Measurements from ENCODE around the gene BBS10. TPM values are rescaled to one million over a fixed set of nuclear protein-coding genes. Genes with fewer than 3 reads are reported as not detected.

Gene BBS10
- total RNA-seq, 1 donor from 2014 or later: 7.6 TPM

GRCh38 chr12:76310110-76310509, 38.1 kb downstream of the BBS10 start:
- no peak for DNase-seq (ENCODE audit: extremely low spot score in 2 of 2)
- TF ChIP-seq CTCF (IDR thresholded peaks at IDR 0.05): no peak
- Histone ChIP-seq H3K4me1 (no peaks in the 10 kb centered on the region), H3K4me3 (no peak overlapping the region), H3K27me3 (no peaks in the 10 kb centered on the region), H3K9me3 (no peaks in the 10 kb centered on the region), H3K27ac (no peak overlapping the region), H3K36me3 (no peaks in the 10 kb centered on the region)
- intact Hi-C loops (cut with DNase I): no loop called here

GRCh38 chr12:76308866-76309265, 39.3 kb downstream of the BBS10 start:
- no peak overlapping the region for H3K27ac ChIP-seq
- H3K4me1 ChIP-seq: no peaks in the 10 kb centered on the region
- no peak overlapping the region for H3K4me3 ChIP-seq
- no peak for TF ChIP-seq CTCF (IDR thresholded peaks at IDR 0.05)
- TF ChIP-seq POLR2AphosphoS5 (IDR thresholded peaks at IDR 0.05; ENCODE audit: insufficient read depth in 1 of 2, low read depth in 1 of 2): no peak
- TF ChIP-seq POLR2A (IDR thresholded peaks at IDR 0.05): no peak
- no peak for DNase-seq (ENCODE audit: extremely low spot score in 2 of 2)
- intact Hi-C loops (cut with DNase I): no loop called here
- H3K36me3 ChIP-seq: no peaks in the 10 kb centered on the region
- H3K9me3 ChIP-seq: no peaks in the 10 kb centered on the region
- no peaks in the 10 kb centered on the region for H3K27me3 ChIP-seq

GRCh38 chr12:76307083-76307482, 41.1 kb downstream of the BBS10 start:
- H3K36me3 ChIP-seq: no peaks in the 10 kb centered on the region
- H3K4me1 ChIP-seq: no peaks in the 10 kb centered on the region
- intact Hi-C loops (cut with DNase I): no loop called here
- no peak for TF ChIP-seq CTCF (IDR thresholded peaks at IDR 0.05)
- no peak overlapping the region for H3K27ac ChIP-seq
- no peaks in the 10 kb centered on the region for H3K27me3 ChIP-seq
- DNase-seq (ENCODE audit: extremely low spot score in 2 of 2): no peak
- H3K4me3 ChIP-seq: no peak overlapping the region
- no peaks in the 10 kb centered on the region for H3K9me3 ChIP-seq

- H3K36me3 ChIP-seq: no peaks in the 10 kb centered on the region
- DNase-seq (ENCODE audit: extremely low spot score in 2 of 2): no peak
- intact Hi-C loops (cut with DNase I): no loop called here
- H3K4me3 ChIP-seq: no peak overlapping the region
- H3K9me3 ChIP-seq: no peaks in the 10 kb centered on the region
- no peak for TF ChIP-seq CTCF (IDR thresholded peaks at IDR 0.05)
- no peak for TF ChIP-seq POLR2A (IDR thresholded peaks at IDR 0.05)
- no peak for TF ChIP-seq POLR2AphosphoS5 (IDR thresholded peaks at IDR 0.05; ENCODE audit: insufficient read depth in 1 of 2, low read depth in 1 of 2)
- no peaks in the 10 kb centered on the region for H3K4me1 ChIP-seq
- no peaks in the 10 kb centered on the region for H3K27me3 ChIP-seq
- no peak overlapping the region for H3K27ac ChIP-seq
These were observed 44.2 kb downstream of the BBS10 start for GRCh38 chr12:76303989-76304460.

DNA sequence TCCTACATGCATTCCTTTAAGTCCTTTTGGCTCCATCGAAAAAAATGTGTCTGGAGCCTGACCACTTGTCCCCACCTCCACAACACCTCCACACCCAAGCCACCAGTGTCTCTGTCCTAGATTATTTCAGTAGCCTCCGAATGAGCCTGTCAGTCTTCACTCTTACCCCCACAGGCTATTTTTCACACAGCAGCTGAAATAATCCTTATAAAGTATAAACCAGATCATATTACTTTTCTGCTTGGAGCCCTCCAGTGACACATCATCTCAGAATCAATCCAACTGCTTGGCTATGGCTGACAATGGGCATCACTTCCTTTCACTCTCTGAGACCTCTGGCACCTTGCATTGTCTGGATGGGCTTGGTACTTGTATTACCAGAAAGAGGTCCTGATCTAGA, 44.9 kb downstream of the BBS10 start:
- no peak for DNase-seq (ENCODE audit: extremely low spot score in 2 of 2)
- Histone ChIP-seq H3K27me3 (no peaks in the 10 kb centered on the region), H3K36me3 (no peaks in the 10 kb centered on the region), H3K9me3 (no peaks in the 10 kb centered on the region), H3K4me3 (no peak overlapping the region), H3K4me1 (no peaks in the 10 kb centered on the region), H3K27ac (no peak overlapping the region)
- intact Hi-C loops (cut with DNase I): no loop called here
- TF ChIP-seq POLR2AphosphoS5 (IDR thresholded peaks at IDR 0.05; ENCODE audit: insufficient read depth in 1 of 2, low read depth in 1 of 2): no peak
- TF ChIP-seq POLR2A (IDR thresholded peaks at IDR 0.05): no peak
- TF ChIP-seq CTCF (IDR thresholded peaks at IDR 0.05): no peak

Measured in vagina (tissue), 2 donors.